ENCODE data around the gene C20orf96. TPM values are rescaled to one million over a fixed set of nuclear protein-coding genes. Genes with fewer than 3 reads are reported as not detected.

Gene C20orf96
- total RNA-seq, 2 experiments from 2014 or later: 6.8 to 8.5 TPM

GRCh38 chr20:309841-310644, 19.5 kb upstream of the C20orf96 start:
- Mint-ChIP-seq H3K36me3 (ENCODE audit: low read depth) (no peaks in the 10 kb centered on the region), H3K27ac (peak overlapping the region; percentile 67), H3K4me3 (peak overlapping the region; percentile 66), H3K27me3 (ENCODE audit: low read depth) (no peaks in the 10 kb centered on the region), H3K4me1 (ENCODE audit: low read depth) (peaks cover 13% of the 10 kb centered on the region), H3K9me3 (ENCODE audit: insufficient read depth) (no peaks in the 10 kb centered on the region)
- ATAC-seq: peak; percentile 100
- POLR2A ChIA-PET: interaction anchor here (0.7 to 2.9 kb wide), 4 partner anchors 9 to 15 kb away, joined by 3 to 14 read pairs (median 4); partner anchors contain the start of genes SOX12 and ZCCHC3
- CTCF ChIA-PET: interaction anchor here (0.7 to 2.3 kb wide), 5 partner anchors 10 to 44 kb away, joined by 3 to 10 read pairs (median 4); no protein-coding TSS in a partner anchor
- peak; percentile 88 for DNase-seq

- CTCF ChIA-PET: interaction anchor here (0.7 to 2.3 kb wide), 3 partner anchors 10 to 43 kb away, joined by 3 to 10 read pairs (median 7); no protein-coding TSS in a partner anchor
- ATAC-seq: no peak
- no peaks in the 10 kb centered on the region for H3K27me3 Mint-ChIP-seq (ENCODE audit: low read depth)
- POLR2A ChIA-PET: interaction anchor here (0.8 to 2.9 kb wide), 2 partner anchors 9 to 11 kb away, joined by 3 to 14 read pairs; partner anchors contain the start of gene ZCCHC3
- H3K9me3 Mint-ChIP-seq (ENCODE audit: insufficient read depth): no peaks in the 10 kb centered on the region
- peak overlapping the region; percentile 0 for H3K27ac Mint-ChIP-seq
- no peak overlapping the region for H3K4me3 Mint-ChIP-seq
- H3K36me3 Mint-ChIP-seq (ENCODE audit: low read depth): no peaks in the 10 kb centered on the region
- no peak for DNase-seq
- peaks cover 13% of the 10 kb centered on the region for H3K4me1 Mint-ChIP-seq (ENCODE audit: low read depth)
These were observed 18.8 kb upstream of the C20orf96 start for GRCh38 chr20:309306-309840.

- Mint-ChIP-seq H3K4me1 (ENCODE audit: low read depth) (peaks cover 13% of the 10 kb centered on the region), H3K27me3 (ENCODE audit: low read depth) (no peaks in the 10 kb centered on the region), H3K27ac (no peak overlapping the region), H3K36me3 (ENCODE audit: low read depth) (no peaks in the 10 kb centered on the region), H3K4me3 (no peak overlapping the region), H3K9me3 (ENCODE audit: insufficient read depth) (no peaks in the 10 kb centered on the region)
- CTCF ChIA-PET: interaction anchor here (1.7 to 2.3 kb wide), 2 partner anchors 10 to 22 kb away, joined by 7 to 10 read pairs; no protein-coding TSS in a partner anchor
- POLR2A ChIA-PET: interaction anchor here (2.9 kb wide), 1 partner anchor 10 kb away, joined by 14 read pairs; the partner anchor contains the start of gene ZCCHC3
- no peak for DNase-seq
- no peak for ATAC-seq
These were observed 18.0 kb upstream of the C20orf96 start for GRCh38 chr20:308427-309038.

- ATAC-seq (no peak), DNase-seq (no peak)
- Mint-ChIP-seq H3K4me1 (ENCODE audit: low read depth) (peaks cover 29% of the 10 kb centered on the region), H3K27me3 (ENCODE audit: low read depth) (no peaks in the 10 kb centered on the region), H3K9me3 (ENCODE audit: insufficient read depth) (no peaks in the 10 kb centered on the region), H3K4me3 (no peak overlapping the region), H3K36me3 (ENCODE audit: low read depth) (peaks cover 7% of the 10 kb centered on the region), H3K27ac (no peak overlapping the region)
- ChIA-PET CTCF (no interaction called here), POLR2A (no interaction called here)
These were observed 15.2 kb upstream of the C20orf96 start for GRCh38 chr20:305745-306144.

- Mint-ChIP-seq H3K9me3 (ENCODE audit: insufficient read depth) (no peaks in the 10 kb centered on the region), H3K27ac (no peak overlapping the region), H3K4me3 (no peak overlapping the region), H3K36me3 (ENCODE audit: low read depth) (peaks cover 36% of the 10 kb centered on the region), H3K27me3 (ENCODE audit: low read depth) (no peaks in the 10 kb centered on the region), H3K4me1 (ENCODE audit: low read depth) (peaks cover 36% of the 10 kb centered on the region)
- ChIA-PET CTCF (interaction anchor here (1.2 to 4.9 kb wide), 2 partner anchors 21 to 29 kb away, joined by 4 to 32 read pairs; partner anchors contain the start of gene SOX12), POLR2A (no interaction called here)
- ATAC-seq (no peak), DNase-seq (no peak)
These were observed 11.6 kb upstream of the C20orf96 start for GRCh38 chr20:301886-302848.

GRCh38 chr20:300345-300990, 9.9 kb upstream of the C20orf96 start:
- no peaks in the 10 kb centered on the region for H3K27me3 Mint-ChIP-seq (ENCODE audit: low read depth)
- peaks cover 36% of the 10 kb centered on the region for H3K36me3 Mint-ChIP-seq (ENCODE audit: low read depth)
- ChIA-PET POLR2A (interaction anchor here (0.6 to 5.0 kb wide), 3 partner anchors 9 to 25 kb away, joined by 3 to 49 read pairs (median 4); partner anchors contain the start of gene SOX12), CTCF (interaction anchor here (0.7 to 4.9 kb wide), 6 partner anchors 10 to 34 kb away, joined by 3 to 32 read pairs (median 4); partner anchors contain the start of gene SOX12)
- no peak for DNase-seq
- H3K4me1 Mint-ChIP-seq (ENCODE audit: low read depth): peaks cover 52% of the 10 kb centered on the region
- ATAC-seq: no peak
- H3K9me3 Mint-ChIP-seq (ENCODE audit: insufficient read depth): no peaks in the 10 kb centered on the region
- no peak overlapping the region for H3K27ac Mint-ChIP-seq
- H3K4me3 Mint-ChIP-seq: peak overlapping the region; percentile 27

- Mint-ChIP-seq H3K27ac (peak overlapping the region; percentile 94), H3K27me3 (ENCODE audit: low read depth) (no peaks in the 10 kb centered on the region), H3K36me3 (ENCODE audit: low read depth) (peaks cover 36% of the 10 kb centered on the region), H3K4me1 (ENCODE audit: low read depth) (peaks cover 56% of the 10 kb centered on the region), H3K4me3 (peak overlapping the region; percentile 92), H3K9me3 (ENCODE audit: insufficient read depth) (no peaks in the 10 kb centered on the region)
- DNase-seq: no peak
- CTCF ChIA-PET: interaction anchor here (0.6 to 4.9 kb wide), 6 partner anchors 10 to 340 kb away, joined by 3 to 32 read pairs (median 6); partner anchors contain the start of gene SOX12
- no peak for ATAC-seq
- POLR2A ChIA-PET: interaction anchor here (0.8 to 5.0 kb wide), 4 partner anchors 10 to 82 kb away, joined by 3 to 49 read pairs (median 9); partner anchors contain the start of genes SOX12 and TRIB3
These were observed 8.3 kb upstream of the C20orf96 start for GRCh38 chr20:298776-299391.

- H3K9me3 Mint-ChIP-seq (ENCODE audit: insufficient read depth): no peaks in the 10 kb centered on the region
- peak overlapping the region; percentile 92 for H3K4me3 Mint-ChIP-seq
- H3K36me3 Mint-ChIP-seq (ENCODE audit: low read depth): peaks cover 36% of the 10 kb centered on the region
- POLR2A ChIA-PET: interaction anchor here (0.8 to 5.0 kb wide), 7 partner anchors 11 to 245 kb away, joined by 3 to 49 read pairs (median 4); partner anchors contain the start of genes CSNK2A1, NRSN2, SOX12 and TRIB3
- no peaks in the 10 kb centered on the region for H3K27me3 Mint-ChIP-seq (ENCODE audit: low read depth)
- peak overlapping the region; percentile 94 for H3K27ac Mint-ChIP-seq
- ATAC-seq (peak; percentile 35), DNase-seq (peak; percentile 66)
- peaks cover 56% of the 10 kb centered on the region for H3K4me1 Mint-ChIP-seq (ENCODE audit: low read depth)
- CTCF ChIA-PET: interaction anchor here (0.6 to 4.9 kb wide), 5 partner anchors 11 to 341 kb away, joined by 3 to 32 read pairs (median 7); partner anchors contain the start of gene SOX12
These were observed 7.6 kb upstream of the C20orf96 start for GRCh38 chr20:297925-298775.

Data from activated CD8-positive, alpha-beta T cell treated with anti-CD3 and anti-CD28 coated beads, Interleukin-2, amount 10 ng/mL, durations not matched to agents 7 days and 5 days (primary cell).